ENCODE measurements around the gene SOX6. TPM values are rescaled to one million over a fixed set of nuclear protein-coding genes. Genes with fewer than 3 reads are reported as not detected.

Gene SOX6
- total RNA-seq, 6 donors from 2014 or later, result 2.9 to 21.0 (median 4.9) TPM

DNA sequence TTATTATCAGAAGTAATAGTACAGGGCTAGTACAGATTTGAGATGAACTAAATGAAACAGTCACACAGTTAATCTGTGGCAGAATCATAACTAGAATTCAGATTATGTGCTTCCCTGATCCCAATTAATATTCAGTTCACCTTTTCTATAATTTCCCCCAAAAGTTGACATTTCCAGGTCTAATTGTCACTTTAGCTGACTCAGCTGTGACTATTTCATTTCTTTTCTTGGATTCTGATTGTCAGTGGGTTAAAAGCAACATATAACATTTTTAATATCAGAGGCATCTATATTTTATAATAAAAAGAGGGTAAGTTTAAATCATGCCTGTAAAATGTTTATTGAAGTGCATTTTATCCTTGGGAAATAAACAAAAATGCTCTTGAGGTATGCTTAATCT lies 28.8 kb upstream of the SOX6 start:
- TF ChIP-seq POLR2A (IDR thresholded peaks at IDR 0.05) (no peak), EP300 (IDR thresholded peaks at IDR 0.05) (no peak), POLR2AphosphoS5 (IDR thresholded peaks at IDR 0.05) (no peak)
- TF ChIP-seq, protein P1, sequence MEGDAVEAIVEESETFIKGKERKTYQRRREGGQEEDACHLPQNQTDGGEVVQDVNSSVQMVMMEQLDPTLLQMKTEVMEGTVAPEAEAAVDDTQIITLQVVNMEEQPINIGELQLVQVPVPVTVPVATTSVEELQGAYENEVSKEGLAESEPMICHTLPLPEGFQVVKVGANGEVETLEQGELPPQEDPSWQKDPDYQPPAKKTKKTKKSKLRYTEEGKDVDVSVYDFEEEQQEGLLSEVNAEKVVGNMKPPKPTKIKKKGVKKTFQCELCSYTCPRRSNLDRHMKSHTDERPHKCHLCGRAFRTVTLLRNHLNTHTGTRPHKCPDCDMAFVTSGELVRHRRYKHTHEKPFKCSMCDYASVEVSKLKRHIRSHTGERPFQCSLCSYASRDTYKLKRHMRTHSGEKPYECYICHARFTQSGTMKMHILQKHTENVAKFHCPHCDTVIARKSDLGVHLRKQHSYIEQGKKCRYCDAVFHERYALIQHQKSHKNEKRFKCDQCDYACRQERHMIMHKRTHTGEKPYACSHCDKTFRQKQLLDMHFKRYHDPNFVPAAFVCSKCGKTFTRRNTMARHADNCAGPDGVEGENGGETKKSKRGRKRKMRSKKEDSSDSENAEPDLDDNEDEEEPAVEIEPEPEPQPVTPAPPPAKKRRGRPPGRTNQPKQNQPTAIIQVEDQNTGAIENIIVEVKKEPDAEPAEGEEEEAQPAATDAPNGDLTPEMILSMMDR (IDR thresholded peaks at IDR 0.05), result no peak
- Histone ChIP-seq H3K4me3 (no peak overlapping the region), H3K27me3 (no peaks in the 10 kb centered on the region), H3K36me3 (no peaks in the 10 kb centered on the region), H3K4me1 (no peaks in the 10 kb centered on the region), H3K27ac (no peak overlapping the region), H3K9me3 (no peaks in the 10 kb centered on the region)
- ATAC-seq (ENCODE audit: low FRiP score in 2 of 2), result no peak
- no peak for DNase-seq

DNA sequence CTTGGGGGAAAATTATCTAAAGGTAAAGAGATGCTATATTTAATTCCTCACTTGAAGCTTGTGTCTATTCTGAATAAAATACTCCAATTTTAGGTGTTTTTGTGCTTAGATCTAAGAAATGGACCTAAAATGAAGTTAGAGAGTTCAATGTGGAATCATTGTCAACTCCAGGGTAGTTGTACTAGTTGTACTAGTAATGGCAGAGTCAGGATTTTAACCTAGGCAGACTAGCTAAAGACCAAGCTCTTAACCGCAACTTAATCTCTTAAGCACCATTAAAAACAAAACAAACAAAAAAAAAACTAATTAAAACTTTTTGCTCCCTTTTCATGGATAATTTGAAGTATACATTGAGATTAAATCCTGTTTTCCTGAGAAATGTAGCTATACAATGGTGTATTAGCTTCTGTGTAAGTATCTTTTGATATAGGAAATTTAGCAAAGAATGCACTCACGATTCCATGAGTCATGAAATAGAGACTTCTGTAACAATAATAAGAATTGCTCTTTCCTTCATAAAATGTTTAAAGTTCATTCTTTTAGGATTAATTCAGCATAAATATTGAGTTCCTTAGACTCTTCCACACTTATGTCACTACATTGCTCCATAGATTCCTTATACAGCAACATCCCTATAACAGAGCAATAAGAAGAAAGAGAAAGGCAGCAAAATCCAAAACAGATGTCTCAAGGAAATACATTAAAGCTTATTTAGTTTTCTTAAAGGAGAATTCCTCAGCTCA lies 26.5 kb upstream of the SOX6 start:
- no peak overlapping the region for H3K4me3 ChIP-seq
- H3K4me1 ChIP-seq, result no peaks in the 10 kb centered on the region
- H3K27me3 ChIP-seq, result no peaks in the 10 kb centered on the region
- no peak for DNase-seq
- H3K36me3 ChIP-seq, result no peaks in the 10 kb centered on the region
- TF ChIP-seq, protein P1 (IDR thresholded peaks at IDR 0.05), result no peak
- TF ChIP-seq EP300 (IDR thresholded peaks at IDR 0.05), result no peak
- TF ChIP-seq POLR2AphosphoS5 (IDR thresholded peaks at IDR 0.05), result no peak
- no peak for TF ChIP-seq POLR2A (IDR thresholded peaks at IDR 0.05)
- ATAC-seq (ENCODE audit: low FRiP score in 2 of 2), result no peak
- 88 to 91% methylated on average over 2 of the region's 2 CpGs for WGBS, 2 donors
- no peak overlapping the region for H3K27ac ChIP-seq
- no peaks in the 10 kb centered on the region for H3K9me3 ChIP-seq

DNA sequence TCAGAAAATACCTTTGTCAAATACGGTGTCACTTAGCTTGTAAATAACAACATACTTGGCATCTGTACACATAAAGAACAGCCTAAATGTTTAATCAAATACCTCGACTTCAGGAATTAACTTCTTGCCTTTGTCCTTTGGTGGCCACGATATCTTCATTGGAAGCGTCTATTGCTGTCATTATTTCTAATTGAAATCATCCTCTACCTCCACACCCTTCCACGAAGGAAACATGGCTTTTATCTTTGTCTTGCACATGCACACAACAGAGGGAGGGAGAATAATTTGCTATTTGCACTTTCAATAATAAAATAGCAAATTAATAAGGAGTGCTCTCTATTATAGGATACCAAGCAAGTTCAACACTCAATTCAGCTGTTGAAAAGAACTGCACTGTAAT lies 25.8 kb upstream of the SOX6 start:
- no peak for TF ChIP-seq POLR2A (IDR thresholded peaks at IDR 0.05)
- no peaks in the 10 kb centered on the region for H3K27me3 ChIP-seq
- DNase-seq, result no peak
- H3K9me3 ChIP-seq, result no peaks in the 10 kb centered on the region
- H3K4me3 ChIP-seq, result no peak overlapping the region
- no peaks in the 10 kb centered on the region for H3K4me1 ChIP-seq
- ATAC-seq (ENCODE audit: low FRiP score in 2 of 2), result no peak
- WGBS, 2 donors, result 68 to 73% methylated on average over 5 of the region's 5 CpGs
- H3K27ac ChIP-seq, result no peak overlapping the region
- H3K36me3 ChIP-seq, result no peaks in the 10 kb centered on the region

DNA sequence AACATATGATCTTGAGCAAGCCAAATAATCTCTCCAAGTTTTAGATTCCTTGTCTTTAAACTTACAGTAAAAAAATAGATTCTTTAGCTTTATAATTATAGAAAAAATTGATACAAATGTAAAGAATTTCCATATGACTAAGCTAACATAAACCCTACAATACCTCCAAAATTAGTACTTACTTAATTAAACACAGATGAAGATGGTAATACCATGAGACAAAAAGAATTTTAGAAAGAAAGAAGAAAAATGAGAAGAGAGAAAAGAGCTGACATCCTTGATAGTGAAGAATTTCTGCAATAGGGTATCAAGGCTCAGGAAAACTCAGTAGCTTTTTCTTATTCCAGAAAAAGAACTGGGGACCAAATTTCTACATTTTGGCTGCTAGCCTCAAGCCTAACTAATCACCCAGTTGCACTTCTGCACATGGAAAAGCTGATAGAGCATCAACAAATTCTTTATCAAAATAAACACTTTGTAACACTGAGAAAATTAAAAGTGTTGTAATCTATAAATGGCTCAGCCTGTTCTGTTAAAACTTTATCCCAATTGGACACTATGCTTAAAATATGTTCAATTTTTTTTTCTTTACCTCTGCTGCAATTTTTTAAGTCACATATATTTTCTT lies 24.7 kb upstream of the SOX6 start:
- Histone ChIP-seq H3K4me3 (no peak overlapping the region), H3K9me3 (no peaks in the 10 kb centered on the region), H3K4me1 (no peaks in the 10 kb centered on the region), H3K36me3 (no peaks in the 10 kb centered on the region), H3K27ac (no peak overlapping the region), H3K27me3 (no peaks in the 10 kb centered on the region)
- TF ChIP-seq POLR2AphosphoS5 (IDR thresholded peaks at IDR 0.05) (no peak), EP300 (IDR thresholded peaks at IDR 0.05) (no peak), POLR2A (IDR thresholded peaks at IDR 0.05) (no peak)
- TF ChIP-seq, protein P1 (IDR thresholded peaks at IDR 0.05), result no peak
- ATAC-seq (ENCODE audit: low FRiP score in 2 of 2) (no peak), DNase-seq (no peak)

DNA sequence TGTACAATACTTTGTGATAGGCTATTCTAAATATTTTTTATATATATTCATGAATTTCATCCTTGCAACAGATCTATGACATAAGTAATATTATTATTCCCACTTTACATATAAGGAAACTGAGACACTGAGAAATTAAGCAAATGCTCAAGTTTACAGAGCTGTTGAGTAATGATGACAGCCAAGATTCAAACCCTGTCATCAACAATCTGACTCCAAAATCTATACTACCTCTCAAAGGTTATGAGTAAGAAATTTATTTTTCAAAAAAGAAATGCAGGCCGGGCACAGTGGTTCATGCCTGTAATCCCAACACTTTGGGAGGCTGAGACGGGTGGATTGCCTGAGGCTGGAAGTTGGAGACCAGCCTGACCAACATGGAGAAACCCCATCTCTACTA lies 22.6 kb upstream of the SOX6 start:
- no peak overlapping the region for H3K27ac ChIP-seq
- ATAC-seq (ENCODE audit: low FRiP score in 2 of 2), result no peak
- TF ChIP-seq, protein P1 (IDR thresholded peaks at IDR 0.05), result no peak
- no peak for TF ChIP-seq POLR2A (IDR thresholded peaks at IDR 0.05)
- TF ChIP-seq EP300 (IDR thresholded peaks at IDR 0.05), result no peak
- TF ChIP-seq POLR2AphosphoS5 (IDR thresholded peaks at IDR 0.05), result no peak
- H3K4me1 ChIP-seq, result no peaks in the 10 kb centered on the region
- DNase-seq, result no peak
- no peaks in the 10 kb centered on the region for H3K9me3 ChIP-seq
- no peaks in the 10 kb centered on the region for H3K27me3 ChIP-seq
- no peak overlapping the region for H3K4me3 ChIP-seq
- no peaks in the 10 kb centered on the region for H3K36me3 ChIP-seq
- 93 to 96% methylated on average over 2 of the region's 2 CpGs for WGBS, 2 donors
